LHCN-M2 (cell line): ENCODE data around the gene SNAP23. TPM values are rescaled to one million over a fixed set of nuclear protein-coding genes. Genes with fewer than 3 reads are reported as not detected.
A peak's percentile ranks its signal among the peaks of the same experiment; 100 is the strongest.
"Not testable (repeated sequence)": the region's sequence is repeated elsewhere in the genome, so short reads cannot be mapped to it uniquely, and the experiment has no call there.

Experiments
- DNase-seq: peaks from one replicate; pipeline ENCODE4 v3.0.0-alpha.2; 2012; ENCODE audit warnings: low read depth
- total RNA-seq: library from RNA; depleted of rRNA; stranded (reverse); fragments of >200 nt; gene quantifications from 2 replicates; pipeline ENCODE4 v1.2.3, GENCODE V29; 2014

SNAP23 gene
- total RNA-seq, 1 experiment from 2014 or later, result 58.0 TPM

DNA sequence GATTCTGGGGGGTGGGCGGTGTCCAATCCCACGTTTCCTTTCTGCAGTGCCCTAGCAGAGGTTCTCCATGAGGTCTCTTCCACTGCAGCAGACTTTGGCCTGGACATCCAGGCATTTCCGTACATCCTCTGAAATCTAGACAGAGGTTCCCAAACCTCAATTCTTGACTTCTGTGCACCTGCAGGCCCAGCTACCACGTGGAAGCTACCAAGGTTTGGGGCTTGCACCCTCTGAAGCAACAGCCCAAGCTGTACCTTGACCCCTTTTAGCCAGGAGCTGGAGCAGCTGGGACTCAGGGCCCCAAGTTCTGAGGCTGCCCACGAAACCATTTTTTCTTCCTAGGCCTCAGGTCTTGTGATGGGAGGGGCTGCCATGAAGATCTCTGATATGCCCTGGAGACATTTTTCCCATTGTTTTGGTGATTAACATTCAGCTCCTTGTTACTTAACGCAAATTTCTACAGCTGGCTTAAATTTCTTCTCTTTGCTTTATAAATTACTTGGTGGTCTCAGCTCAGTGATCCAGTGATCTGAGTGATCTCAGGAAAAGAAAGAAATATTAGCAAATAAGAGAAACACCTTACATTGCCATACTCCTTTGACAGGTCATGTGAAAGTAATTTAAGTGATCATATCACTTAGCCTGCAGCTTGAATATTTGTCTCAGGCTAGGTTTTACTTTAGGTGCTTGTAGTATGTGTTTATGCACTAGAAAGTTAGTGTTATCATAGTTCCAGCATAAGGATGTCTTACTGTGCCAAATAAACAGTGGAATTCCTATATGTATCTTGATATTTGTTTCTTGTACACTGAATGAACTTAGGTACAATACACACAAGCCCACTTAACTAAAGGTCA, 3.0 kb downstream of the SNAP23 start:
- no peak for DNase-seq

GRCh38 chr15:42499858-42500609, 4.6 kb downstream of the SNAP23 start:
- DNase-seq, result peak; percentile 56

DNA sequence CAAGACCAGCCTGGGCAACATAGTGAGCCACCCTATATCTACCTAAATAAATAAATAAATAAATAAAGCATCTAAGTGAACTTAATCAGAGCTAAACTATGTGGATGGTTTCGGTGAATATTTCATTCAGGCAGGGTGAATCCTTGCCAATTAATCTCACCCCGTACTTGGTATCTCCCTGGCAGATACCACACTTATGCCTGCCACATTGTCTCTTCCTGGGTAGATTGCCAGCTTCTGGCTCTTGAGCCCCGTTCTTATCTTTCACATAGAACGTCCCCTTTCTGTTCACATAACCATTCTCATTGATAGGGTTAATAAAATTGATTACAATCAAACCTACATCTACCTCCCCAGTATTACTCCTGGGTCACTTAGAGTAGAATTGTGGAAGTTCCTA, 7.0 kb downstream of the SNAP23 start:
- DNase-seq, result no peak

- no peak for DNase-seq
Measured at GRCh38 chr15:42503825-42504224, 8.4 kb downstream of the SNAP23 start.

DNA sequence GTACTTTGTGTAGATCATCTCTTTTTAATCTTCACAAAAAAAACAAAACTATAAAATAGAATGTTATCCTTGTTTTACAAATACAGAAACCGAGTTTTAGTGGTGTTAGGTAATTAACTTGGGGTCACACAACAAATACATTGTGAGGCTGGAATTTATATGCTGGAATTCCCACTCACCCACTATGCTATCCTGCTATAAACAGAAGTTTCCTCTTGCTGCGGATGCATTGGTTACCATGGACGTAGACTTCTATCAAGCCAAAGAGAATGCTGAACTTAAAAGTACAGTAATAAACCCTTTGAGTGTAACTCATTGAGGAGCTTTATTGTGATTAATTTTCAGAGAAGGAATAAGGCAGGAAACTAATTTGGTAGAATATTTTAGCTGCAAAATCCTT, 9.2 kb downstream of the SNAP23 start:
- DNase-seq, result no peak

GRCh38 chr15:42507514-42507913, 12.1 kb downstream of the SNAP23 start:
- DNase-seq, result peak; percentile 27

DNA sequence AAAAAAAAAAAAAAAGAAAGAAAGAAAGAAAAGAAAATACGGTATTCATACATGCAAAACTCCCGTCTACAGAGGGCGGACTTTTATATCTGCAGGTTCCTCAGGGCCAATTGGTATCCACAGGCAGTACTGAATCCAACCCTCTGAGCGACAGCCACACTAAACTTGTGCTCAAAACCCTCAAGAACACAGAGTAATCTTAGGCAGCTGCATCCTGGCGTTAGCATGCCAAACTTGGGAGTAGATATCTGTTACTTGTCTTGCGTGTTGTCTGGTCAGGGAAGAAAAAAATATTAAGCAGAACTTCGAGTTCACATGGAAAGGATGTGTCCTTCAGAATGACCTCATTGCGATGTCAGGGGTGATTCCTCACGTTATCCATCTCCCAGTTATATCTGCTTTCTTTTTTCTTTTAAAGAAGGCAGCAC, 12.8 kb downstream of the SNAP23 start:
- peak; percentile 97 for DNase-seq

DNA sequence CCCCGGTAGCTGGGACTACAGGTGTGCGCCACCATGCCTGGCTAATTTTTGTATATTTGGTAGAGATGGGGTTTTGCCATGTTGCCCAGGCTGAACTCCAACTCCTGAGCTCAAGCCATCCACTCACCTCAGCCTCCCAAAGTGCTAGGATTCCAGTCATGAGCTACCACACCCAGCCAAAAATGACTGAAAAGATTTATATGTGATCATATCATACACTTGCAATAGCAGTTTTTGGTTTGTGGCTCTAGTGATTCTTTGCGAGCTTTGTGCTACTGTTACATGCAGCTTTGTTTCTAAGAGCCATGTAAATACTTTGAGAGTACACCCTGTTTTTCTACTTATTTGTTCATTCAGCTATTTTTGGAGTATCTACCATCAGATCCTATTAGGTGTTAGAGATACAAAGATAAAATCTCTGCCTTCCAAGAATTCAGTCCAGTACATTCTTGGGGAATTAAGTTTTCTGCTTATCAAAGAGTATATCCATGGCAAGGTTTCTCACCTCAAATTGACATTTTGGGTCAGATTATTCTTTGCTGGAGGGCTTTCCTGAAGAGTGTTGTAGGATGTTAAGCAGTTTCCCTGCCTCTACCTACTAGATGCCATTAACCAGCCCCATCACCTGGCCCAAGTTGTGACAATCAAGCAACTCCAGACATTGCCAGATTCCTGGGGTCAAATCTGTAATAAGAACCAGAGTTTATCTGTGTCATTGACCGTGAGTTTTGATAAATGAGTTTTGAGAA, 15.0 kb downstream of the SNAP23 start:
- DNase-seq, result no peak

GRCh38 chr15:42511007-42511391, 15.6 kb downstream of the SNAP23 start:
- peak; percentile 84 for DNase-seq

- DNase-seq, result no peak
Measured at GRCh38 chr15:42523331-42523730, 27.9 kb downstream of the SNAP23 start.

- DNase-seq, result no peak
Measured at GRCh38 chr15:42528970-42529369, 33.5 kb downstream of the SNAP23 start.

- DNase-seq, result no peak
Measured at GRCh38 chr15:42533246-42533645, 37.8 kb downstream of the SNAP23 start.

GRCh38 chr15:42544853-42545629, 49.6 kb downstream of the SNAP23 start:
- DNase-seq, result no peak

GRCh38 chr15:42547918-42548248, 52.4 kb downstream of the SNAP23 start:
- peak; percentile 53 for DNase-seq

- DNase-seq, result peak; percentile 77
Measured at GRCh38 chr15:42548249-42549031, 53.0 kb downstream of the SNAP23 start, which contains the start of the genes HAUS2 and LRRC57. TSS of gene HAUS2 (plus strand) at chr15:42548838. CDS start at chr15:42548873, 35 bp downstream. TSS of gene LRRC57 (minus strand) at chr15:42548793. CDS start at chr15:42548434, 359 bp downstream.

GRCh38 chr15:42549032-42549491, 53.6 kb downstream of the SNAP23 start:
- peak; percentile 54 for DNase-seq

GRCh38 chr15:42549741-42550392, 54.4 kb downstream of the SNAP23 start:
- no peak for DNase-seq

- no peak for DNase-seq
Measured at GRCh38 chr15:42553554-42553953, 58.1 kb downstream of the SNAP23 start.

- DNase-seq, result not testable (repeated sequence)
Measured at GRCh38 chr15:42556550-42557207, 61.2 kb downstream of the SNAP23 start.
